PC-9 (cell line): ENCODE results near the gene SH3GL2. TPM values are rescaled to one million over a fixed set of nuclear protein-coding genes. Genes with fewer than 3 reads are reported as not detected.

Source experiments
- BruUV-seq: library from RNA; stranded (reverse); fragments of 400-500 nt; replicated peaks from 2 replicates; lab custom pipeline; 2021; lab: Mats Ljungman, UMichigan
- CTCF ChIA-PET: fragments of 300-600 bp; sonication (Branson Sonifier 250); formaldehyde crosslinking; loops from one replicate; lab custom pipeline; 2022; ENCODE audit warnings: antibody characterized with exemption; lab: Charles Lee
- POLR2A ChIA-PET: fragments of 300-600 bp; sonication (Branson Sonifier 250); formaldehyde crosslinking; loops from one replicate; lab custom pipeline; 2022; ENCODE audit warnings: antibody characterized with exemption; ENCODE audit not compliant: unreplicated experiment; lab: Charles Lee
- DNase-seq, 2 experiments: peaks; one replicate each; pipeline versions ENCODE4 v3.0.0 to v3.0.0-alpha.2; 2015 to 2022; ENCODE audit warnings: mixed read lengths in 1 of 2
- H2AFZ ChIP-seq: fragments of 200-600 bp; sonication (generic); 2 replicates; pipeline ENCODE4 v1.8.1; 2017; ENCODE audit warnings: antibody characterized with exemption
- H3F3A ChIP-seq: fragments of 200-600 bp; sonication (generic); 2 replicates; pipeline ENCODE4 v1.8.1; 2017; ENCODE audit warnings: antibody characterized with exemption, mild to moderate bottlenecking, low read depth; ENCODE audit not compliant: insufficient read depth
- H3K27ac ChIP-seq: fragments of 200-600 bp; sonication (generic); 2 replicates; pipeline ENCODE4 v1.6.1; 2016; ENCODE audit warnings: mixed run types
- H3K27me3 ChIP-seq: fragments of 200-600 bp; sonication (generic); 2 replicates; pipeline ENCODE4 v1.6.1; 2016; ENCODE audit warnings: low read depth, mixed run types; ENCODE audit not compliant: insufficient read depth
- H3K36me3 ChIP-seq: fragments of 200-600 bp; sonication (generic); 2 replicates; pipeline ENCODE4 v1.6.1; 2016; ENCODE audit warnings: low read depth, mixed run types
- H3K4me1 ChIP-seq: fragments of 200-600 bp; sonication (generic); replicated peaks from 2 replicates; pipeline ENCODE4 v1.6.1; 2016; ENCODE audit warnings: mixed run types; ENCODE audit not compliant: insufficient read depth
- H3K4me2 ChIP-seq: fragments of 200-600 bp; sonication (generic); 2 replicates; pipeline ENCODE4 v1.6.1; 2017; ENCODE audit warnings: mixed run types
- H3K4me3 ChIP-seq: fragments of 200-600 bp; sonication (generic); 2 replicates; pipeline ENCODE4 v1.6.1; 2016; ENCODE audit warnings: mixed run types
- H3K79me2 ChIP-seq: fragments of 200-600 bp; sonication (generic); 2 replicates; pipeline ENCODE4 v1.6.1; 2017; ENCODE audit warnings: low read depth, mixed run types
- H3K9me2 ChIP-seq: fragments of 200-600 bp; sonication (generic); 2 replicates; pipeline ENCODE4 v1.8.1; 2017; ENCODE audit warnings: mild to moderate bottlenecking; ENCODE audit not compliant: insufficient read depth
- H3K9me3 ChIP-seq: fragments of 200-600 bp; sonication (generic); 2 replicates; pipeline ENCODE4 v1.8.1; 2016; ENCODE audit warnings: low read depth; ENCODE audit not compliant: insufficient read depth
- H4K20me1 ChIP-seq: fragments of 200-600 bp; sonication (generic); 2 replicates; pipeline ENCODE4 v1.8.1; 2017; ENCODE audit not compliant: insufficient read depth
- CTCF ChIP-seq: fragments of 200-600 bp; sonication (generic); conservative IDR thresholded peaks from 2 replicates; pipeline ENCODE4 v1.6.1; 2017; ENCODE audit warnings: mixed run types, antibody characterized with exemption, mild to moderate bottlenecking, moderate library complexity
- EZH2 ChIP-seq: fragments of 200-600 bp; sonication (generic); IDR thresholded peaks from 2 replicates; pipeline ENCODE4 v1.8.0; 2017; ENCODE audit warnings: antibody characterized with exemption, low read depth
- intact Hi-C: fragments of 100-400 bp; cut with micrococcal nuclease; formaldehyde crosslinking; loops from one replicate; pipeline ENCODE4 v1.10.0; 2022; ENCODE audit not compliant: unreplicated experiment
- total RNA-seq: library from RNA; stranded (reverse); gene quantifications from 2 replicates; pipeline ENCODE4 v1.2.3, GENCODE V29; 2021

The SH3GL2 gene
- total RNA-seq, 1 experiment from 2014 or later = not detected

- no peak overlapping the region for H3K4me3 ChIP-seq
- BruUV-seq = no TSS peak
- no peaks in the 10 kb centered on the region for H3K9me2 ChIP-seq
- H3K9me3 ChIP-seq = no peaks in the 10 kb centered on the region
- H3F3A ChIP-seq = no peaks in the 10 kb centered on the region
- no peak overlapping the region for H3K4me2 ChIP-seq
- ChIA-PET POLR2A (no interaction called here), CTCF (no interaction called here)
- H4K20me1 ChIP-seq = no peaks in the 10 kb centered on the region
- no peaks in the 10 kb centered on the region for H3K79me2 ChIP-seq
- TF ChIP-seq EZH2 = no peak
- no peak for TF ChIP-seq CTCF
- H3K27ac ChIP-seq = no peak overlapping the region
- H3K27me3 ChIP-seq = peaks cover 11% of the 10 kb centered on the region
- no peak overlapping the region for H2AFZ ChIP-seq
- no peak for DNase-seq
- intact Hi-C loops = no loop called here
- no peaks in the 10 kb centered on the region for H3K36me3 ChIP-seq
- no peaks in the 10 kb centered on the region for H3K4me1 ChIP-seq
These were observed 32.5 kb downstream of the SH3GL2 start for GRCh38 chr9:17611342-17611741.

GRCh38 chr9:17611917-17612316 is 33.1 kb downstream of the SH3GL2 start:
- Histone ChIP-seq H3K4me1 (no peaks in the 10 kb centered on the region), H4K20me1 (no peaks in the 10 kb centered on the region), H3K4me3 (no peak overlapping the region), H2AFZ (no peak overlapping the region), H3K27ac (no peak overlapping the region), H3K79me2 (no peaks in the 10 kb centered on the region), H3K9me3 (no peaks in the 10 kb centered on the region), H3K9me2 (no peaks in the 10 kb centered on the region), H3K36me3 (no peaks in the 10 kb centered on the region), H3K4me2 (no peak overlapping the region), H3K27me3 (peaks cover 5% of the 10 kb centered on the region; the same call in 1 of the 2 replicates), H3F3A (no peaks in the 10 kb centered on the region)
- POLR2A ChIA-PET = no interaction called here
- DNase-seq = no peak
- CTCF ChIA-PET = no interaction called here
- intact Hi-C loops = no loop called here
- no TSS peak for BruUV-seq
- TF ChIP-seq EZH2 = no peak
- TF ChIP-seq CTCF = no peak

- no peaks in the 10 kb centered on the region for H3K9me2 ChIP-seq
- 0 out of 2 replicates have a peak, but pooled peaks cover under 1% of the 10 kb centered on the region for H3K27me3 ChIP-seq
- H3K36me3 ChIP-seq = no peaks in the 10 kb centered on the region
- H3K4me1 ChIP-seq = no peaks in the 10 kb centered on the region
- BruUV-seq = no TSS peak
- ChIA-PET POLR2A (no interaction called here), CTCF (no interaction called here)
- H3K9me3 ChIP-seq = no peaks in the 10 kb centered on the region
- TF ChIP-seq CTCF (no peak), EZH2 (no peak)
- no peak overlapping the region for H2AFZ ChIP-seq
- H4K20me1 ChIP-seq = no peaks in the 10 kb centered on the region
- no peak overlapping the region for H3K4me2 ChIP-seq
- H3F3A ChIP-seq = no peaks in the 10 kb centered on the region
- H3K27ac ChIP-seq = no peak overlapping the region
- H3K79me2 ChIP-seq = no peaks in the 10 kb centered on the region
- no peak overlapping the region for H3K4me3 ChIP-seq
- DNase-seq = no peak
- intact Hi-C loops = no loop called here
These were observed 34.9 kb downstream of the SH3GL2 start for GRCh38 chr9:17613758-17614157.
